Activated naive CD4-positive, alpha-beta T cell treated with anti-CD3 and anti-CD28 coated beads, Interleukin-2, amount 50 U/mL, for 24 hours (primary cell): ENCODE results near the gene SLC12A4.

Source experiments
- H3K27ac Mint-ChIP-seq: one replicate; pipeline ENCODE4 v1.8.0; 2021; ENCODE audit warnings: mild to moderate bottlenecking, mixed read lengths
- H3K27me3 Mint-ChIP-seq: one replicate; pipeline ENCODE4 v1.8.0; 2021; ENCODE audit warnings: mixed read lengths
- H3K36me3 Mint-ChIP-seq: one replicate; pipeline ENCODE4 v1.8.0; 2021; ENCODE audit warnings: mixed read lengths
- H3K4me1 Mint-ChIP-seq: one replicate; pipeline ENCODE4 v1.8.0; 2021; ENCODE audit warnings: mixed read lengths
- H3K4me3 Mint-ChIP-seq: one replicate; pipeline ENCODE4 v1.8.0; 2021; ENCODE audit warnings: mild to moderate bottlenecking, mixed read lengths
- H3K9me3 Mint-ChIP-seq: one replicate; pipeline ENCODE4 v1.8.0; 2021; ENCODE audit warnings: mixed read lengths

SLC12A4 gene

GRCh38 chr16:67954421-67955196 lies 13.8 kb downstream of the SLC12A4 start:
- H3K4me3 Mint-ChIP-seq, result no peak overlapping the region
- H3K4me1 Mint-ChIP-seq, result no peaks in the 10 kb centered on the region
- H3K9me3 Mint-ChIP-seq, result no peaks in the 10 kb centered on the region
- no peak overlapping the region for H3K27ac Mint-ChIP-seq
- H3K27me3 Mint-ChIP-seq, result no peaks in the 10 kb centered on the region
- peaks cover 9% of the 10 kb centered on the region for H3K36me3 Mint-ChIP-seq

- Mint-ChIP-seq H3K27ac (no peak overlapping the region), H3K4me3 (no peak overlapping the region), H3K4me1 (no peaks in the 10 kb centered on the region), H3K27me3 (no peaks in the 10 kb centered on the region), H3K9me3 (no peaks in the 10 kb centered on the region), H3K36me3 (peaks cover 9% of the 10 kb centered on the region)
These were observed 14.6 kb downstream of the SLC12A4 start for GRCh38 chr16:67953641-67954375.

GRCh38 chr16:67951485-67951884 lies 17.0 kb downstream of the SLC12A4 start:
- no peak overlapping the region for H3K27ac Mint-ChIP-seq
- no peak overlapping the region for H3K4me3 Mint-ChIP-seq
- no peaks in the 10 kb centered on the region for H3K4me1 Mint-ChIP-seq
- H3K9me3 Mint-ChIP-seq, result no peaks in the 10 kb centered on the region
- H3K36me3 Mint-ChIP-seq, result peaks cover 7% of the 10 kb centered on the region
- no peaks in the 10 kb centered on the region for H3K27me3 Mint-ChIP-seq

- H3K4me3 Mint-ChIP-seq, result no peak overlapping the region
- peaks cover 7% of the 10 kb centered on the region for H3K36me3 Mint-ChIP-seq
- H3K27ac Mint-ChIP-seq, result no peak overlapping the region
- H3K9me3 Mint-ChIP-seq, result no peaks in the 10 kb centered on the region
- H3K4me1 Mint-ChIP-seq, result no peaks in the 10 kb centered on the region
- H3K27me3 Mint-ChIP-seq, result no peaks in the 10 kb centered on the region
These were observed 18.0 kb downstream of the SLC12A4 start for GRCh38 chr16:67950335-67950843.

GRCh38 chr16:67949645-67950044 lies 18.8 kb downstream of the SLC12A4 start:
- Mint-ChIP-seq H3K36me3 (peaks cover 7% of the 10 kb centered on the region), H3K27ac (no peak overlapping the region), H3K4me3 (no peak overlapping the region), H3K4me1 (no peaks in the 10 kb centered on the region), H3K9me3 (no peaks in the 10 kb centered on the region), H3K27me3 (no peaks in the 10 kb centered on the region)

GRCh38 chr16:67948015-67948414 lies 20.4 kb downstream of the SLC12A4 start:
- H3K9me3 Mint-ChIP-seq, result no peaks in the 10 kb centered on the region
- H3K36me3 Mint-ChIP-seq, result peaks cover 7% of the 10 kb centered on the region
- H3K27ac Mint-ChIP-seq, result no peak overlapping the region
- no peaks in the 10 kb centered on the region for H3K4me1 Mint-ChIP-seq
- no peak overlapping the region for H3K4me3 Mint-ChIP-seq
- no peaks in the 10 kb centered on the region for H3K27me3 Mint-ChIP-seq

- no peak overlapping the region for H3K4me3 Mint-ChIP-seq
- H3K36me3 Mint-ChIP-seq, result peaks cover 5% of the 10 kb centered on the region
- H3K9me3 Mint-ChIP-seq, result no peaks in the 10 kb centered on the region
- H3K4me1 Mint-ChIP-seq, result peaks cover 3% of the 10 kb centered on the region
- no peaks in the 10 kb centered on the region for H3K27me3 Mint-ChIP-seq
- no peak overlapping the region for H3K27ac Mint-ChIP-seq
These were observed 21.4 kb downstream of the SLC12A4 start for GRCh38 chr16:67946966-67947558.

GRCh38 chr16:67946128-67946569 lies 22.3 kb downstream of the SLC12A4 start:
- H3K36me3 Mint-ChIP-seq, result peaks cover 2% of the 10 kb centered on the region
- H3K4me1 Mint-ChIP-seq, result peaks cover 10% of the 10 kb centered on the region
- H3K27ac Mint-ChIP-seq, result no peak overlapping the region
- no peaks in the 10 kb centered on the region for H3K27me3 Mint-ChIP-seq
- H3K9me3 Mint-ChIP-seq, result no peaks in the 10 kb centered on the region
- no peak overlapping the region for H3K4me3 Mint-ChIP-seq

- no peak overlapping the region for H3K4me3 Mint-ChIP-seq
- H3K27ac Mint-ChIP-seq, result no peak overlapping the region
- H3K4me1 Mint-ChIP-seq, result peaks cover 12% of the 10 kb centered on the region
- peaks cover 2% of the 10 kb centered on the region for H3K36me3 Mint-ChIP-seq
- H3K27me3 Mint-ChIP-seq, result no peaks in the 10 kb centered on the region
- no peaks in the 10 kb centered on the region for H3K9me3 Mint-ChIP-seq
These were observed 23.0 kb downstream of the SLC12A4 start for GRCh38 chr16:67945392-67945933.

GRCh38 chr16:67944690-67945391 lies 23.6 kb downstream of the SLC12A4 start:
- Mint-ChIP-seq H3K27me3 (no peaks in the 10 kb centered on the region), H3K27ac (no peak overlapping the region), H3K36me3 (peaks cover 2% of the 10 kb centered on the region), H3K9me3 (no peaks in the 10 kb centered on the region), H3K4me1 (peaks cover 19% of the 10 kb centered on the region), H3K4me3 (no peak overlapping the region)

- H3K4me1 Mint-ChIP-seq, result peaks cover 27% of the 10 kb centered on the region
- peaks cover 2% of the 10 kb centered on the region for H3K36me3 Mint-ChIP-seq
- no peaks in the 10 kb centered on the region for H3K27me3 Mint-ChIP-seq
- no peak within 1 kb of the TSS for H3K4me3 Mint-ChIP-seq
- H3K9me3 Mint-ChIP-seq, result no peaks in the 10 kb centered on the region
- H3K27ac Mint-ChIP-seq, result no peak within 1 kb of the TSS
These were observed 24.6 kb downstream of the SLC12A4 start, which contains the start of gene LCAT for GRCh38 chr16:67943619-67944504. Gene LCAT (minus strand): TSS chr16:67944120. CDS start chr16:67944101, 19 bp downstream.

GRCh38 chr16:67943256-67943618 lies 25.2 kb downstream of the SLC12A4 start:
- peaks cover 1% of the 10 kb centered on the region for H3K36me3 Mint-ChIP-seq
- H3K27me3 Mint-ChIP-seq, result no peaks in the 10 kb centered on the region
- peaks cover 29% of the 10 kb centered on the region for H3K4me1 Mint-ChIP-seq
- H3K4me3 Mint-ChIP-seq, result no peak overlapping the region
- no peaks in the 10 kb centered on the region for H3K9me3 Mint-ChIP-seq
- no peak overlapping the region for H3K27ac Mint-ChIP-seq

- Mint-ChIP-seq H3K27ac (no peak overlapping the region), H3K36me3 (no peaks in the 10 kb centered on the region), H3K4me3 (no peak overlapping the region), H3K27me3 (no peaks in the 10 kb centered on the region), H3K9me3 (no peaks in the 10 kb centered on the region), H3K4me1 (peaks cover 29% of the 10 kb centered on the region)
These were observed 25.8 kb downstream of the SLC12A4 start for GRCh38 chr16:67942510-67943255.

- Mint-ChIP-seq H3K27me3 (no peaks in the 10 kb centered on the region), H3K4me1 (peaks cover 33% of the 10 kb centered on the region), H3K27ac (no peak overlapping the region), H3K4me3 (no peak overlapping the region), H3K36me3 (no peaks in the 10 kb centered on the region), H3K9me3 (no peaks in the 10 kb centered on the region)
These were observed 26.3 kb downstream of the SLC12A4 start for GRCh38 chr16:67942200-67942509.
